Measurements from ENCODE around the gene HLCS. TPM values are rescaled to one million over a fixed set of nuclear protein-coding genes. Genes with fewer than 3 reads are reported as not detected.

Gene HLCS
- total RNA-seq, 1 donor from 2014 or later = 15.9 TPM

DNA sequence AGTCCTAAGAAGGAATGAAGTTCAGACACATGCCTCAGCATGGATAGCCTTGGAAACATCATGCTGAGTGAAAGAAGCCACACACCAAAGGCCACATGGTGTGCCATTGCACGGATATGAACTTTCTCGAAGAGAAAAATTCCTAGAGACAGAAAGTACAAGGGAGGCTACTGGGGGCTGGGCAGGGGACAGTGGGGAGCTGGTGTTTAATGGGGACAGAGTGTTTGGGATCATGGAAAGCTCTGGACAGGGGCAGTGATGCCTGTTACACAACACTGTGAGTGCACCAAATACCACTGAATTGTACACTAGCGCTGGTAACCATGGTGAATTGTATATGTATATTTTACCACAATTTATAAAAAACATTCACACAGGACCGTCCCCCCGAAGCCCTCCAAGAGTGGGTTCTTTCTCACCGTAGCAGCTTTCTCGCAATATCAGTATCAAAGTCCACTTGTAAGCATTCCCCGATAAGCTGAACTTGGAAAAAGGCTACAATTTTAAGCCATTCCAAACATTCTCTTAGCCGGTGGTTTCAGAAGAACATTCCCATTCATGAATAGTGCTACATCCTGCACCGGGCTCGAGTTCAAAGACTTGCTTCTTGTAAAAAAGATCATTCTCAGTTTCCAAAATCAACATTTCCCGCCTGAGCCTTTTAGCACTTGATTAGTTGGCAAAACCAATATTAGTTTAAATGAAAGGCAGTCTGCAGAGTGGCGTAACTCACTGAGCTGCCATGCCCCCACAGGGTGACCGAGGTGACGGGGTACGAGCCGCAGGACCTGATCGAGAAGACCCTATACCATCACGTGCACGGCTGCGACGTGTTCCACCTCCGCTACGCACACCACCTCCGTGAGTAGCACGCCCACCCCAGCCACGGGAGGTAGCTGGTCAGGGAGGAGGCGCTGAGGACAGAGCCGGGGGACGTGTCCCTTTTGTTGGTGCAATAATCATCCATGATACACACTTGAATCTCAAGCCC is 235.9 kb downstream of the HLCS start:
- H3K4me3 Mint-ChIP-seq (ENCODE audit: unreplicated experiment) = no peak overlapping the region
- peaks cover 7% of the 10 kb centered on the region for H3K4me1 Mint-ChIP-seq (ENCODE audit: low read depth, unreplicated experiment)
- DNase-seq = no peak
- H3K36me3 Mint-ChIP-seq (ENCODE audit: unreplicated experiment) = peaks cover 13% of the 10 kb centered on the region
- H3K27ac Mint-ChIP-seq (ENCODE audit: unreplicated experiment) = no peak overlapping the region
- H3K9me3 Mint-ChIP-seq (ENCODE audit: unreplicated experiment) = peaks cover 6% of the 10 kb centered on the region
- TF ChIP-seq CTCF (IDR thresholded peaks at IDR 0.05; ENCODE audit: partially characterized antibody, unreplicated experiment) = no peak
- H3K27me3 Mint-ChIP-seq (ENCODE audit: unreplicated experiment) = peaks cover 18% of the 10 kb centered on the region

- Mint-ChIP-seq H3K4me1 (ENCODE audit: low read depth, unreplicated experiment) (peaks cover 3% of the 10 kb centered on the region), H3K27ac (ENCODE audit: unreplicated experiment) (no peak overlapping the region), H3K27me3 (ENCODE audit: unreplicated experiment) (peaks cover 18% of the 10 kb centered on the region), H3K9me3 (ENCODE audit: unreplicated experiment) (peaks cover 2% of the 10 kb centered on the region), H3K4me3 (ENCODE audit: unreplicated experiment) (no peak overlapping the region), H3K36me3 (ENCODE audit: unreplicated experiment) (peaks cover 10% of the 10 kb centered on the region)
- DNase-seq = no peak
- TF ChIP-seq CTCF (IDR thresholded peaks at IDR 0.05; ENCODE audit: partially characterized antibody, unreplicated experiment) = no peak
Measured at GRCh38 chr21:36729310-36729970, 237.0 kb downstream of the HLCS start.

- H3K36me3 Mint-ChIP-seq (ENCODE audit: unreplicated experiment) = peaks cover 10% of the 10 kb centered on the region
- H3K27ac Mint-ChIP-seq (ENCODE audit: unreplicated experiment) = no peak overlapping the region
- H3K9me3 Mint-ChIP-seq (ENCODE audit: unreplicated experiment) = peaks cover 2% of the 10 kb centered on the region
- H3K4me1 Mint-ChIP-seq (ENCODE audit: low read depth, unreplicated experiment) = peaks cover 3% of the 10 kb centered on the region
- DNase-seq = no peak
- peaks cover 18% of the 10 kb centered on the region for H3K27me3 Mint-ChIP-seq (ENCODE audit: unreplicated experiment)
- no peak for TF ChIP-seq CTCF (IDR thresholded peaks at IDR 0.05; ENCODE audit: partially characterized antibody, unreplicated experiment)
- no peak overlapping the region for H3K4me3 Mint-ChIP-seq (ENCODE audit: unreplicated experiment)
Measured at GRCh38 chr21:36728371-36729111, 237.9 kb downstream of the HLCS start.

DNA sequence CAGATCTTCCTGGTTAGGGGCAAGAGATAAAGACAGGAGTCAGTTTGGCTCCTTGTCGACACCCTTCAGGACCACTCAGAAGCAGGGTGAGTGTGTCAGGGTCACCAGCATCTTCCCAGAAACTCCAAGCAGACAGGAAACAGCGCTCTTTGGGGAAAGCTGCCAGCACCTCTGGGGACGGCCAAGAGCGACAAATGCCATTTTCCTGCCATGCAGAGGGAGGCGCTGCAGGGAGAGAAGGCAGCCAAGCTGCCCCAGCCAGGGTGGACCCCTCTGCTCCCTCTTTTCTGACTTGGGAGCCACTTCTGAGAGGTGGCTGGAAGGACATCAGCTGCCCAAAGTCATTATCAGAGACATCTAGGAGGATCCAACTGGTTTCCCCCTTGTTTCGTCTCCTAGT is 238.6 kb downstream of the HLCS start:
- Mint-ChIP-seq H3K4me3 (ENCODE audit: unreplicated experiment) (no peak overlapping the region), H3K4me1 (ENCODE audit: low read depth, unreplicated experiment) (peaks cover 3% of the 10 kb centered on the region), H3K27ac (ENCODE audit: unreplicated experiment) (no peak overlapping the region), H3K27me3 (ENCODE audit: unreplicated experiment) (peaks cover 18% of the 10 kb centered on the region), H3K36me3 (ENCODE audit: unreplicated experiment) (peaks cover 10% of the 10 kb centered on the region), H3K9me3 (ENCODE audit: unreplicated experiment) (peaks cover 2% of the 10 kb centered on the region)
- DNase-seq = no peak
- TF ChIP-seq CTCF (IDR thresholded peaks at IDR 0.05; ENCODE audit: partially characterized antibody, unreplicated experiment) = no peak
